OCI-LY3 (cell line): ENCODE data around the gene MAMDC4.

Source experiments
- EZH2phosphoT487 ChIP-seq: fragments of 200-600 bp; shearing (Covaris generic); IDR thresholded peaks from 2 replicates; pipeline ENCODE4 v1.6.1; 2018; ENCODE audit warnings: antibody characterized with exemption, mixed run types, low read depth
- TF ChIP-seq, protein P1 (sequence below): fragments of 200-600, 300-600 bp; sonication (generic); IDR thresholded peaks from 2 replicates; pipeline ENCODE4 v1.5.1; 2014; ENCODE audit warnings: antibody characterized with exemption, low read length, low read depth

DNA sequence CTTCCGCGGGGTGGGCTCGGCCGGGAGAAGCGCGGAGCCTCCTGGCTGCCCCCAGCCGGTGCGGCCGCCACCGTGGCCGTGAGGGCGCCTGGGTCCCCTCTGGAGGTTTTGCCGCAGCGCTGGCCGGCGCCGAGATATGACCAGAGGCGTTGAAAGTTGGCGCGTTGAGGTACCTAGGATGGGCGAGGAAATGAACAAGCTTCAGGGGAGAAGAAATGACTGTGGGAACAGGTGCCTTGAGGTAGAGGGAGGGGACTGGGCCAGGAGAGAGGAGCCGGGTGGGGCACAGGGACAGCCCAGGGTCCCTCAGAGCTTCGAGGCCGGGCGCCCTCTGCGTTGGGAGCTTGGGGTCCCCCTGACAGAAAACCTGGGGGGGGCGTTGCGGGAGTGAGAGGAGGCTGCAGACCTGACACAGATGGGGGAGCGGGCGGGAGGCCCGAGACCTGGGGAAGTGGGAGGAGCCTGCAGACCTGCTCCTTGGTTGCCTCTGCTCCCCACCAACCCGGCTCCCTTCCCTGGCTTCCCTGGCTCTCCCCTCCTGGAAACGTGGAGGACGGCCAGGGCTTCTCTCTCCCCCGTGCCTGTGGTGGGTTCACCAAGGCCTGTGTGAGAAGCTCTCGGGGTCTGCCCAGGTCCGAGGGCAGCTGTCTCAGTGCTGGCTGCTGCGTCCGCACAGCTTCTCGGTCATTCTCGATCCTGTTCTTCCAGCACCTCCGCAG, 30.2 kb upstream of the MAMDC4 start:
- TF ChIP-seq, protein P1, sequence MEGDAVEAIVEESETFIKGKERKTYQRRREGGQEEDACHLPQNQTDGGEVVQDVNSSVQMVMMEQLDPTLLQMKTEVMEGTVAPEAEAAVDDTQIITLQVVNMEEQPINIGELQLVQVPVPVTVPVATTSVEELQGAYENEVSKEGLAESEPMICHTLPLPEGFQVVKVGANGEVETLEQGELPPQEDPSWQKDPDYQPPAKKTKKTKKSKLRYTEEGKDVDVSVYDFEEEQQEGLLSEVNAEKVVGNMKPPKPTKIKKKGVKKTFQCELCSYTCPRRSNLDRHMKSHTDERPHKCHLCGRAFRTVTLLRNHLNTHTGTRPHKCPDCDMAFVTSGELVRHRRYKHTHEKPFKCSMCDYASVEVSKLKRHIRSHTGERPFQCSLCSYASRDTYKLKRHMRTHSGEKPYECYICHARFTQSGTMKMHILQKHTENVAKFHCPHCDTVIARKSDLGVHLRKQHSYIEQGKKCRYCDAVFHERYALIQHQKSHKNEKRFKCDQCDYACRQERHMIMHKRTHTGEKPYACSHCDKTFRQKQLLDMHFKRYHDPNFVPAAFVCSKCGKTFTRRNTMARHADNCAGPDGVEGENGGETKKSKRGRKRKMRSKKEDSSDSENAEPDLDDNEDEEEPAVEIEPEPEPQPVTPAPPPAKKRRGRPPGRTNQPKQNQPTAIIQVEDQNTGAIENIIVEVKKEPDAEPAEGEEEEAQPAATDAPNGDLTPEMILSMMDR, result no peak
- no peak for TF ChIP-seq EZH2phosphoT487
